Dedifferentiated amniotic fluid mesenchymal stem cell (primary cell): ENCODE measurements around the gene DNM3.
"Not testable (repeated sequence)": the region's sequence is repeated elsewhere in the genome, so short reads cannot be mapped to it uniquely, and the experiment has no call there.

Experiments
- DNase-seq: peaks from one replicate; pipeline ENCODE4 v3.0.0-alpha.2; 2016; ENCODE audit errors: extremely low spot score

DNM3 gene

DNA sequence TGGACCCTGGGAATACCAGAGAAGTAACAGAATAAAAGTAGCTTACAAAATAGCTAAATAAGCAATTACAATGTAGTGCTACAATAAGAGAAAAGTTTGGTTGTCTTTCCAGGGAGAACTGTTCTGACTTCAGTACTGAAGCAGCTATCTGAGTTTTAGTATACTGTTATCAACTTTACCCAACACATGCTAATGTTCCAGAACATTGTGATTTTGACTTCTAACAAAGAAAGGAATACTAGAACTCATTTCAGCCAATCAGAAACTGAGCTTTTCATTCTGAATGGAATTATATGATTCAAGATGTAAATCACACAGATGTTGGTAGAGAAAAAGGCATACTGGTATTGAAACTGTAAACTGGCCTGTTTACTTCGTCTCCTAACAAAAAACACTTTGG, 579.1 kb downstream of the DNM3 start, which contains the start of gene C1orf105:
C1orf105 (plus strand) TSS at position 301 of the 400 bp plus-strand sequence. CDS start 201 bp downstream, outside the sequence.
- no peak for DNase-seq

DNA sequence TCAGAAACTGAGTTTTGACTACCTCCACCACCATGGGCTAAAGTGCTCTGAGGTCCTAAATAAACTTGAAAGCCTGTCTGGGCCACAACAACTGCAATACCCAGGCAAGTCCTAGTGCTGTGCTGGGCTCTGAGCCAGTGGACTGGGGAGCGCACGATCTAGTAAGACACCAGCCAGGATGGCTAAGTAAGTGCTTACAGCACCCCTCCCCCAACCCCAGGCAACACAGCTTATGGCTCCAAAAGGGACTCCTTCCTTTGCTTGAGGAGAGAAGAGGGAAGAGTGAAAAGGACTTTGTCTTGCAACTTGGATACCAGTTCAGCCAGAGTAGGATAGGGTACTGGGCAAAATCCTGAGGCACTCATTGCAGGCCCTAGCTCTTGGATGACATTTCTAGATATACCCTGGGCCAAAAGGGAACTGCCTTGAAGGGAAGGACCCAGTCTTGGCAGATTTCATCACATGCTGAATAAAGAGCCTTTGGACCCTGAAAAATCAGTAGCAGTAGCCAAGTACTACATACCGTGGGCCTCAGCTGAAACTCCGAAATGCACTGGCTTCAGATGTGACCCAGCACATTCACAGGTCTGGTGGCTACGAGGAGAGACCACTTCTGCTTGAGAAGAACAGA, 580.8 kb downstream of the DNM3 start:
- DNase-seq, result no peak

DNA sequence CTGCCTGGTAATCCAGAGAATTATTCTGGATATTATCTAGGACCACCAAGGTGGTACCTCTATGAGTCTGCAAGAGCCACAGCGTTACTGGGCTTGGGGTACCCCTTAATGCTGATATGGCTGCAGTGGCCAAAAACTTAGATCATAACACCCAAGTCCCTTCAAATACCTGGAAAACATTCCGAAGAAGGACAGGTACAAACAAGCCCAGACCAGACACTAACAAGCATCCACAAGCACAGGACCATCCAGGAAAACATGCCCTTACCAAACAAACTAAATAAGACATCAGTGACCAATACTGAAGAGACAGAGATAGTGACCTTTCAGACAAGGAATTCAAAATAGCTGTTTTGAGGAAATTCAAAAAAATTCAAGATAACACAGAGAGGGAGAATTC, 582.0 kb downstream of the DNM3 start:
- no peak for DNase-seq

- no peak for DNase-seq
These were observed 584.0 kb downstream of the DNM3 start for GRCh38 chr1:172425339-172425738.

GRCh38 chr1:172427191-172427590, 585.9 kb downstream of the DNM3 start:
- no peak for DNase-seq

- peak; percentile 88 for DNase-seq
These were observed 588.2 kb downstream of the DNM3 start for GRCh38 chr1:172429331-172430127.

GRCh38 chr1:172430128-172430454, 588.8 kb downstream of the DNM3 start:
- DNase-seq, result no peak

- DNase-seq, result no peak
These were observed 589.9 kb downstream of the DNM3 start for GRCh38 chr1:172431204-172431603.

DNA sequence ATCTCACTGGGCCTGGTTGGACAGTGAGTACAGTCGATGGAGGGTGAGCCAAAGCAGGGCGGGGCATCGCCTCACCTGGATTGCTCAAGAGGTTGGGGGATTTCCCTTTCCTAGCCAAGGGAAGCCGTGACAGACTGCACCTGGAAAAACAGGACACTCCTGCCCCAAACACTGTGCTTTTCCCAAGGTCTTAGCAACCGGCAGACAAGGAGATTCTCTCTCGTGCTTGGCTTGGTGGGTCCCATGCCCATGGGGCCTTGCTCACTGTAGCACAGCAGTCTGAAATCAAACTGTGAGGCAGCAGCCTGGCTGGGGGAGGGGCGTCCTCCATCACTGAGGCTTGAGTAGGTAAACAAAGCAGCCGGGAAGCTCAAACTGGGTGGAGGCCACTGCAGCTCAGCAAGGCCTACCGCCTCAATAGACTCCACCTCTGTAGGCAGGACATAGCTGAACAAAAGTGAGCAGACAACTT, 590.5 kb downstream of the DNM3 start:
- no peak for DNase-seq

DNA sequence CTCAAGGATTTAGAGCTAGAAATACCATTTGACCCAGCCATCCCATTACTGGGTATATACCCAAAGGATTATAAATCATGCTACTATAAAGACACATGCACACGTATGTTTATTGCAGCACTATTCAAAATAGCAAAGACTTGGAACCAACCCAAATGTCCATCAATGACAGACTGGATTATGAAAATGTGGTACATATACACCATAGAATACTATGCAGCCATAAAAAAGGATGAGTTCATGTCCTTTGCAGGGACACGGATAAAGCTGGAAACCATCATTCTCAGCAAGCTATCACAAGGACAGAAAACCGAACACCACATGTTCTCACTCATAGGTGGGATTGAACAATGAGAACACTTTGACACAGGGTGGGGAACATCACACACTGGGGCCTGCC, 595.9 kb downstream of the DNM3 start:
- DNase-seq, result not testable (repeated sequence)

GRCh38 chr1:172442404-172442803, 601.1 kb downstream of the DNM3 start:
- DNase-seq, result no peak

DNA sequence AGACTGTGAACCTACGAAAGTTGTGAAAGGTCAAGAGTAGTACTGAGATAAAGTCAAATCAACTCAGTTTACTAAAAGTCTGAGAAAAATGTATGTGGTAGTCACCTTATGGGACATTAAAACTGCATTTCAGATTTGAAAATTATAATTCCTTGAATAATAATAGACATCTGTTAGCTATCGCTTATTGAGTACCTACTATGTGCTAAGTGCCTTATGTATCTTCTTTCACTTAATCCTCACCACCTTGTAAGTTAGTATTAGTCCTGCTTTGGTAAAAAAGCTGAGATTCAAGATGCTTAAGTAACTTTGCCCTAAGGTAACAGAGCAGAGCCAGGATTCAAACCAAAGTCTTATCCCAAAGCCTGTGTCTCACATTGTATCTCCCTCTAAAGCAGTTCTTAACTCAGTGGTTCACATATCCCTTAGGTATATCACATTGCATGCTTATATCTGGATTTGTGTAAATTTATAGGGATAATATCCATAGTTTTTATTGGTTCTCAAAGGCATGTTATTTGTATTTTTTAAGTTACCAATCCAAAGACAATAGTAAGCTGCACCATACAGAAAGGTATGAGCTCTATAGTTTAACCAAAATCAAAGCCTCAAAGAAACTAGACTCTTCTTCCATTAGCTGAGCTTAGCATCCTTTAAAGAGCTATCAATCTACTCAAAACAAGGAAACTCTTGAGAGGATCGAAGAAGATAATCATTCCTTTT, 601.7 kb downstream of the DNM3 start:
- no peak for DNase-seq

DNA sequence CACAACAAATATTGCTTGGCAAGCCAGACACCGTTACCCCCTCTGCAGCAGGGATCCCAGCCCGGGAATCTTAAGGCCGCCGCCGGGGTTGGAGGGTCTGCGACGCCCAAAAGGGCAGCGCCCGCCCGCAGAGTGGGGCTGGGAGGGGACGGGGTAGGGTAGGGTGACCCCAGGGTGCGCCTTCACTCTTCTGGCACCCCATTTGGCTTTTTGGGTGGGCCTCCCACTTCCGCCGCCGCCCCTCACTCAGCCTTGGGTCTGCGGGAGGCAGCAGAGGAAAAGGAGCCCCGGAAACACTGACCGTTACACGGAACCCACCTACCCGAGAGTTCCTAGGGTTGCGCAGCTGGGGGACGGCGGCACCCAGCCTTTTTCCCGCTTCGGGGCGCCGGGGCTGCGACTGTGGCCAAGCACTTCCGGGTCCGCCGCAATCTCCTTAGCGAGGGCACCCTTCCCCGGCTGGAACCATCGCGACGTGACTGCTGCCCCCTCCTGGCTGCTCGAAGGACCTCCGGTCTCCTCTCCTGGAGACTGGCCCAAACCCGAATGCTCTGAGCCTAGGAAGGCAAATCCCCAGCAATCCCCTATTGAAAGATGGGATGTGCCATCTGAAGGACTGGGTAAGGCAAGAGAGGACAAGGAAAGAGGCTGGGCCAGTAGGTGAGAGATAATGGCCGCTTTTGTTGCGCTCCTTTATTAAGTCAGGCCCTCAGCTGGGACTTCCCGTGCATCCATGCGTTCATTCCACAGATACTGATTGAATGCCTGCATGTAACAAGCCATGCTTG, 602.6 kb downstream of the DNM3 start, which contains the start of gene PIGC:
PIGC (minus strand) TSS at position 404 of the 788 bp plus-strand sequence. CDS start 1,447 bp downstream, outside the sequence.
- DNase-seq, result peak; percentile 88

DNA sequence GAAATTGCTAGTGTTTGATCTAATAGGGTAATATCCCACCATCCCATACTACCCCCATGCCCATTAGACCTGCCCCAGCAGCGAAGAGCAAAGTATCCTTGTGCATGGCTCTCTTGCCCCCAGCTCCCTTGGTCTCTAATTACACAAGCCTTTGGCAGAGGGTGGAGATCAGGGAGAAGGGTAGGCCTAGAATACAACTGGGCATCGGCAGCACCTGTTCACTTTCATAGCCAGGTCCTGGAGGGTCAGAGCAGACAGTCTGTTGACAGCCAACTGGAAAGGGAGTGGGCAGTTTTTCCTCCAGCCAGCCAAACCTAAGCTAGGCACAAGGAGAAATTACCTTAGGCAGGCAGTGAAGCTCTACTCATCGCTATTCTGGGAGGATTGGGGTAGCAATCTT, 605.2 kb downstream of the DNM3 start:
- no peak for DNase-seq

- DNase-seq, result no peak
These were observed 606.3 kb downstream of the DNM3 start for GRCh38 chr1:172447641-172448040.

DNA sequence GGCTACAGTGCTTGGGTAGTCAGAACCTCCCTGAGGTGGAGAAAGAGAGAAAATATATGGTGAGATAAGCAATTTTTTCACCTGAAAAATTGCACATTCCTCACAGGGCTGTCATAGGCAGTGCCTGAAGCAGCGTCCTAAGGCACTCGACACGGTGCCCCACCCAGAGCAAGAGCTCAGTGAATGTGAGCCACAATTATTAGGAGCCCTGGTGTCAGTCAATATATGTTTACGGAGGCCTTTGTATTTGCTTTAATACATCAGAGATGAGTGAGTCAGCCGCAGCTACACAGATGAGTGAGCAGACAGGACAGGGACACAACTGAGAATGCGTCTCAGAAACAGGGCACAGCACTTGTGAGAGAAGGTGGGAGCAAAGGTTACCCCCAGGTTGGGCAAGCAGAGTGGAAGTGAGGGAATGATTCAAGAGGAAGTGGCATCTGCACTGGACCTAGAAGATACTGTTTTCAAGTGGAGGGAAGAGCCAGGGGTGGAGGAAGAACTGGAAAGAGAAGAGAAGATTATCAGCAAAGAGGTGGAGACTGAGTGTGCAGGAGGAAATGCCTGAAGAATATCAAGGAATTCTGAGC, 607.8 kb downstream of the DNM3 start:
- DNase-seq, result no peak

GRCh38 chr1:172449585-172450523, 608.6 kb downstream of the DNM3 start:
- peak; percentile 70 for DNase-seq

DNA sequence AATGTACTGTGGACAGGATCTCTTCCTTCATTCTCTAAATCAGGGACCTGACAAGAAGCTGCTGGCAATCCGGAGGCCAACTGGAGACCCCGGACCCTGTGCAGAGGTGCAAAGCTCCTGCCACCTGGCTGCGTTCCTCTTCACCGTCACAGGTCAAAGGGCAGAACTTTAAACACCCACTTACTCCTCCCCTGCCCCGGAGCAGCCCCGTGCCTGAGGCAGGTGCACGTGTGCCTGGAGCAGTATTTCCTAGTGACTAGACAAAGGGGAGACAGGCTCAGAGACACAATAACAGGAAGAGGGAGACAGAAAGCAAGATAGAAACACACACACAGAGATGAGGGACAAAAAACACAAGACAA, 609.2 kb downstream of the DNM3 start:
- DNase-seq, result no peak

DNA sequence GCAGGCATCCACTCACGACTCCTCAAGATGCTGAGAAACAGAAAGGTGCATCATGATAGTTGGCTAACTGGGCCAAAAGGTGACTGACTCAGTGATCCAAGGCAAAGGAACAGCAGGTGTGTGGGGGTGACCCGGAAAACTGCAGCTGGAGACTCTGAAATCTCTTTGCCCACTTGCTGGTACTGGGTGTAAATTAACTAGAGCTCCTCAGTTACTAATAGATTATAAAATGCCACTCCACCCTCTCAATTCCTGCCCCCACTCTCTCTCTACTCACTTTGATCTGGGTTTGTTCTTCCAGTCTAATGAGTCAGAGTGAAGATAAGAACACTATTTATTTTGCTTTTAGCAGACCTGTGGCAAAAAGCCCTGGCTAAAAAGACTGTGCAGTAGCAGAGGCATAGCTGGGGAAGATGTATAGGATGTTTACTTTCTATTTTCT, 609.7 kb downstream of the DNM3 start:
- no peak for DNase-seq

DNA sequence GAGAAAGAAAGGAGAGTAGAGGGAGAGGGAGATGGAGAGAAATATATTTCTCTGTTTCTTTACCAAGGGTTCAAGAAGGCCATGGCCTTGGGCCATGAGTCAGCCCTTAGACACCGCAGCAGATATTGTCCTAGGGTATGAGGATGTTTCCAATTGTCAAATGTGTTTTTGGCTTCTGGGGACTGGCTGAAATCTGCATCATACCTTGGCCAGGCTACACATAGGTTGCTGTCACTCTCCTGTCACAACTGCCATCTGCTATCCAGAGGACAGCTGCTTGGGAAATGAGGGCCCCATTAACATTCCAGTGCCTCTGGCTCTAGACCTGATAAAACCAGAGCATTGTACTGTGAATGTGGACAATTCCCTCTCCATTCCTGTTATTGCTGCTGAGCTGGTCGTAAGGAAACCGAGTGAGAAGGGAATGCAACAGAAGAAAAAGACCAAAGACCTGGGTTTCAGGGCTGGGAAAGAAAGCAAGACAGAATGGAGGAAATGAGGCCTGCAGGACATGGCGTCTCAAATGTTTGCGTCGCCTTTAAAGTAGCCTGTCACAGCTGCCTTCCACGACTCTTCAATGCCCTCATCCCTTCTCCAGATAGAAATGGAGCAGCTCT, 611.3 kb downstream of the DNM3 start:
- no peak for DNase-seq
